Lower leg skin (tissue), 3 donors: ENCODE data around the gene TFPI2.

Experiments used
- CTCF ChIP-seq, 3 donors: fragments of 450-650 bp; IDR thresholded peaks; one replicate each; pipeline ENCODE4 v1.5.1; 2016; ENCODE audit warnings: antibody characterized with exemption in 3 of 3, mild to moderate bottlenecking in 3 of 3, moderate library complexity in 2 of 3
- POLR2A ChIP-seq, 2 donors: fragments of 450-650 bp; IDR thresholded peaks; one replicate each; pipeline ENCODE4 v1.6.1; 2016 to 2017; ENCODE audit warnings: antibody characterized with exemption in 2 of 2, mild to moderate bottlenecking in 1 of 2, moderate library complexity in 1 of 2

GRCh38 chr7:93873998-93874574, 16.5 kb downstream of the TFPI2 start:
- TF ChIP-seq CTCF (IDR thresholded peaks at IDR 0.05) (no peak), POLR2A (IDR thresholded peaks at IDR 0.05) (no peak)
